GM21786 (cell line): ENCODE results near the gene NUP62.

Source experiments
- ATAC-seq: cut with Tn5 transposase; IDR thresholded peaks from one replicate; pipeline ENCODE4 v1.9.1; 2021; ENCODE audit not compliant: unreplicated experiment

NUP62 gene

GRCh38 chr19:49882643-49883042, 46.7 kb downstream of the NUP62 start:
- ATAC-seq = no peak

DNA sequence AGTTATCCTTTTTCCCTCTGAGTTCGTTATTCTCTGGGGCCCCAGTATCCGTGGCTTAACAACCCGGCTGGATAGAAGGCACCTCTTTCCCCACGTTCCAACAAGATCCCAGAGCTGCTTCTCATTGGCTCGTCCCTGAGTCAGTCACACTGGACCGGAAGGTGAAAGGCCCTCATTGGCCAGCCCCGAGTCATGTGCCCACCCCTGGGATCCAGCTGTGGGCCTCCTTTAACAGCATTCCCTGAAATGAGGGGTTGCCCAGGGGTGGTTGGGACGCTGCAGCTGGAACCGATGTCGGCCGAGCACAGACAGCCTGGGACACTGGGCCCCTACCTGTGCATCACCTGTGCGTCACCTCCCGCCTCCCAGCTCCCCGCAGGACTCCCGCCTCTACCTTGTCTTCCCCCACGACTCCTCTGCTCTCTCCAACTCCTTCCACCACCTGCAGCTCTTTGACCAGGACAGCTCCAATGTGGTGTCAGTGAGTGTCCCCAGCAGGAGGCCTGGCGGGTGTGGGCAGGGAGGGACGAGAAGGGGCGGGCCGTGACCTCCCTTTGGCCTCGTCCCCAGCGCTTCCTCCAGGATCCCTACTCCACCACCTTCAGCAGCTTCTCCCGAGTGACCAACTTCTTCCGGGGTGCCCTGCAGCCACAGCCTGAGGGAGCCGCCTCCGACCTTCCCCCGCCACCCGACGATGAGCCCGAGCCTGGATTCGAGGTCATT, 47.5 kb downstream of the NUP62 start:
- ATAC-seq = no peak

- ATAC-seq = no peak
These were observed 48.1 kb downstream of the NUP62 start for GRCh38 chr19:49881186-49881585.

DNA sequence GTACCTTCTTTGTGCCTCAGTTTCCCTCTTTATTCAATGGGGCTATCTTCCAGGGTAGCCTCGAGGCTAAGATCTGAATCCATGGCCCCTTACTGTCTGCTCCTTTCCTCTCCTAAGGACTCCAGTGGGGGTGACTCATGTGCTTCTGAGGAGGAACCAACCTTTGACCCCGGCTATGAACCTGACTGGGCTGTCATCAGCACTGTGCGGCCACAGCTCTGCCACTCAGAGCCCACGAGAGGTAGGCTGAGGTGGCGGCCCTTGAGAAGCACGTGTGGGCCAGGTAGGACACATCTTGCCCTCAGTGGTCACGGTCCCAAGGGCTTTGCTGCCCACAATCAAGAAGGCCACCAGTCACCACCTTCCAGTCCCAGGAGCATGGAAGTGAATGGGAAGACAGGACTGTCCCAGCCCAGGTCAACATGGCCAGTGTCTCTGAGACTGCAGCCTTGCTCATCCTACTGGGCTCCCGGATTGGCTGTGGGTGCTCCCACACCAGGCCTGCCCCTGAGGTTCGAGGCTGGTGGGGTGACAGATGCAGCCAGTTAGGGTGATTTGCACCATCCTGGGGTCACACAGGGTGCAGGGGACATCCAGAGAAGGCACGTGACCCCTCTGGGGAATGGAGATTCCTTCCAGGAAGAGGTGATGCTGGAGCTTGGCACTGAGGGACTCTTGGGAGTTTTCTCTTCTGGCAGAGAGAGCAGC, 49.0 kb downstream of the NUP62 start:
- ATAC-seq = no peak

DNA sequence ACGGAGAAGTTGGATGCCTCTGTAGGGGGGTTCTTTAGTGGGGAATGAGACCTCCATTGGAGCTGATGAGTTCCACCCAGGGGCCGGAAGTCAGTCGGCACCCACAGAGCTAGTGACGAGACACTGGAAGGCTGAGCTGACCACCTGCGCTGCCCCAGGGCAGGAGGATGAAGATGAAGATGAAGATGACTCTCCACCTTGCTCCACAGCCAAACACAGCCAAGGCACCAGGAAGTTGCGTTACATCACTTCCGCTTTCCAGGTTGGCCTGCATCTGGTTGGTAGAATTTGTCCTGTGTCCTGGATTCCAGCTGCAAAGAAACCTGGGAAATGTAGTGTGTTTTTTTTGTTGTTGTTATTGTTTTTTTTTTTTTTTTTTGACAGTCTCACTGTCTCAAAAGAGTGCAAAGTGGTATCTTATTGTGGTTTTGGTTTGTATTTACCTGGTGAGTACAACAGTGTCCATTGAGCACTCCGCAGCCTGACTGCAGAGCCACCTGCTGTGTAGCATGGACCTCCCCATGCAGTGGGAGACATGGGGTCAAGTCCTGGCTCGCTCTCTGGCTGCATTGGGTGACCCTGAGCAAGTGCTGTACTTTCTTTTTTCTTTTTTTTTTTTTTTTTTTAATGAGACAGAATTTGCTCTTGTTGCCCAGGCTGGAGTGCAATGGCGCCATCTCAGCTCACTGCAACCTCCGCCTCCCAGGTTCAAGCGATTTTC, 49.9 kb downstream of the NUP62 start:
- ATAC-seq = no peak

GRCh38 chr19:49878744-49879070, 50.6 kb downstream of the NUP62 start:
- no peak for ATAC-seq

DNA sequence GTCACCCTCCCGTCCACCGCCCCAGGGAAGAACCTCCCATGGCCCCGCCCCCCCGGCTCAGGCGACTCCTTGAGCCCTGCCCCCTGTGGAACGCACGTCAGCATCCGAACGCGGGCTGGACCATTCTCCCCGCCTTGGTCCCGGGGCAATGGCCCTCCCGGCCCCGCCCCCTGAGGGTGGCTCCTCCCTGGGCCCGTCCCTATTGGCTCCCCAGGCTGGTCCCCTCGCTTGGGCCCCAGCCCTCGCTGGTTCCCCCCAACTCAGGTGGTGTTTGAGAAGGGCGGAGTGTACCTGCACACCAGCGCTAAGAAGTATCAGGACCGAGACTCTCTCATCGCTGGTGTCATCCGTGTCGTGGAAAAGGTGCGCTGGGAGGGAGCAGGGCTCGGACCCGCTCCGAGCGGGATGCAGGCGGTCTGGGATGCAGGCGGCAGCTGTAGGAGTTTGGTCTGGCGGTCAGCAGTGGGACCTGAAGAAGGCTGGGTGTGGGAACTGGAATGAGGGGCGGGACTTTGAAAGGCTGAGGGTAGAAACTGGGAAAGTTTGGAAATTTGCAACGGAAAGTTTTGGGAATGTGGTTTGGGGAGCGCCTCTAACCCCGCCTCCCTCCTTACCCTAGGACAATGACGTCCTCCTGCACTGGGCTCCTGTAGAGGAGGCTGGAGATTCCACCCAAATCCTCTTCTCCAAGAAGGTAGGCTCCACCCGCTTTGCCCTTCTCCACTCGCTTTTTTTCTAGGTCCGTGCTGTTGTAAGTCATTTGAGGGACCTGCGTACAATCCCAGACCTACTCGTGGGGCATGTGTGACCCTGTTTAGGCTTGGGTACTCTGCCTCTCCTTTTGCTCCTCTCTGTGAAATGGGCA, 51.2 kb downstream of the NUP62 start:
- peak; percentile 49 for ATAC-seq

- peak; percentile 62 for ATAC-seq
These were observed 52.1 kb downstream of the NUP62 start, which contains the start of the genes AKT1S1 and TBC1D17 for GRCh38 chr19:49877020-49877878. Gene AKT1S1 (minus strand): TSS chr19:49877355. CDS start chr19:49873295, 4,060 bp downstream. Gene TBC1D17 (plus strand): TSS chr19:49877702. CDS start chr19:49877724, 22 bp downstream.

DNA sequence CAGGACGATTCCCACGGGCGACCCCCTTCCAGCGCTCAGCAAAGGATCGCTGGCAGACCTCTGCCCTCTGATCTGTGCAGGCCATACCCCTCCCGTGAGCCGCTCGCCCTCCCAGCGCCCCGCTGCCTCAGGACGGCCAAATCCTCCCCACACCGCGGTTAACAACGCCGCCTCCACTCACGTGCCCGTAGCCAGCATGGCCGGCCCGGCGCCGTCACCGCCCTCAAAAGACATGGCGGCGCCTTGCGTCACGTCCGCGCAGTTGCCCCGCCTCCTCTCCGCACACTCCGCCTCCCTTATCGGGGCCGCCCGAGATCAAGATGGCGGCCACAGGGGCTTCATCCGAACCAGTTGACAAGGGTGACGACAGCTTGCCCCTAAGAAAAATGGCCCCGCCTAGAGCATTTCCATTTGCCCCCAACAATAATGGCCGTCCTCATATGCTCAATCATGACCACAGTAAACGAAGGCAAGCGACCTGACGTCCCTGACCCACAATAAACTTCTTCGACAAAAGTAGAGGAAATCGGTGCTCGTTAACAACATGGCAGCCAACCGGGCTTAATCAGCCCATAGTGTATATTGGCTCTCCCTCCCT, 52.8 kb downstream of the NUP62 start:
- peak; percentile 45 for ATAC-seq

DNA sequence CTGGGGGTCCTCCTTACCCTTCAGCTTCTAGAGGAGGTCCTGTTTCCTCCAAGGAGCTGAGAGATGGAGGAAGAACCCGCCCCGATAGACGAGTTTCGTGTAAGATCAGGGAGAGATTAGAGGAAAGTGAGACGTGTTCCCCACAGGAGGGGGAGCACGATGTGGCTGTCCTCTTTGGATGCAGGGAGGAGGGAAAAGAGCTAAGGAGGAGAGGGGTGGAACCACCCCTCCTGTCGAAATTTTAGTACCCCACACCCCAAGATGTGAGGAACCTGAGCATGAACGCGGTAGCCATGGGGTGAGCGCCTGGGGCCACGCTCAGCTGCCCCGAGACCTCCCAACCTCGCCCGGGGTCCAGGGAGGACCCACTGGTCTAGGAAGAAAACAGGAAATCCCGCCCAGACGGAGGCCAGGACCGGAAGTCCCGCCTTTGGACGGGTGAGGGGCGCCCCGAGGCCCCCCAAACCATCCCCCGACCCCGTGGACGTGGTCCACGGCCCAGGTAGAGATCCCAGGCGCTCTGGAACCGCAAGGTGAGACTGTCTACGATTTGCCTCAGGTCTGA, 53.4 kb downstream of the NUP62 start:
- no peak for ATAC-seq

DNA sequence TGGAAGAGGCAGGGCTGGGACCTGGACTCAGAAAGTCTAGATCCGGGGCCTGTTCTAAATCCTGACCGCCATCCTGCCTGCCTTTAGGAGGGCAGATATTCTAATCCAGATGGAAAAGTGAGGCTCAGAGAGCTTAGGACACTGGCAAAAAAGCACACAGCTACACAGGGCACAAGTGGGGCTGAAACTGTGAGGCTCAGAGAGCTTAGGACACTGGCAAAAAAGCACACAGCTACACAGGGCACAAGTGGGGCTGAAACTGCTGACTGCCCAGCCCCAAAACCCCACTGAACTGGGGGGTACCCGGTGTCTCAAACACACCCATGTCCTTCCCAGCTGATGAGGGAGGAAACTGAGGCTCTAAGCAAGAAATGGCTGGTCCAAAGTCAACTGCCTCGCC, 54.1 kb downstream of the NUP62 start:
- ATAC-seq = no peak

- no peak for ATAC-seq
These were observed 54.7 kb downstream of the NUP62 start for GRCh38 chr19:49874503-49875157.

DNA sequence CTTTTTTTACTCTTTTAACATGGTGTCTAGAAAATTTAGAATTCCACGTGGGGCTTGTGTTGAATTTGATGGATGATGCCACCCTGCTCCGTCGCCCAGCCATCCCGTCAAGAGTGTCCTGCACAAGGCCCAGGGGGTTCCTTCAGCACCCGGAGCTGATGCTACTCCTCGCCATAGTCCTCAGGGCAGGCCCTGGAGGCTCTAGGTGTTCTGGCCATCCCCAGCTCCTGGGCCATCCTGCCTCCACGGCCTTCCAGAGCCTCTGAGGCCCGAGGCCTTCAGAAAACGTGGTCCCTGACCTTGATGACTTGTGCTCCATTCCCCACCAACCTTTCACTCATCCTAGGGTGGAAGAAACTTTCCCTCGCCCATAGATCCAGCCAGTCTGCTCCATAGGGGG, 55.5 kb downstream of the NUP62 start:
- ATAC-seq = no peak

- no peak for ATAC-seq
These were observed 56.2 kb downstream of the NUP62 start for GRCh38 chr19:49873129-49873521.

GRCh38 chr19:49872245-49873128, 56.8 kb downstream of the NUP62 start:
- ATAC-seq = no peak

DNA sequence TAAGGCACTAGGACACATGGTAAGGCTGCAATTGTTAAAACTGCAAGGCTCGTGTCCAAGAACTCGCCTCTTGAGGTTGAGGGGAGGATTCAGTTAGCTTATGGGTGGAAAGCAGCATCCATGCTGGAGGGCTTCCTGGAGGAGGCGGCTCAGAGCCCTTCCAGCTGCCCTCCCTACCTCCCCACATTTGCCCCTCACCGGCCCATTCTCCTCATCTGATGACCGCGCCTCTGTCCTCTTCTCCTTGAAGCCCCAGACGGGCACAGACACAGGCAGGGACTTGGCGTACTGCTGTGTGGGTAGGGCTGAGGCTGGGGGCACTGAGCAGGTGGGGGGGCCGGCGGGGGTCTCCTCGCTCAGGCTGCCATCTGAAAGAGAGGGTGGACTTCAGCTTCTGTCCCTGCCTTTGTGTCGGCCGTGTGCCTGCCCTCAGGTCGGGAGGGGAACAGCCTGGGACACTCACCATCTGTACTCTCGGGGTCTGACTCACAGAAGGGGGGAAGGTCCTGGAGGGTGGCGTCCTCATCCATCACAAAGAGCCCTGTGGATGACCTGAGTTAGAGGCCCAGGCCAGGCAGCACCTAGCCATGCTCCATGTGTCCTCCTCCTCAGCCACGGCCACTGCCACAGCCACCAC, 57.8 kb downstream of the NUP62 start:
- ATAC-seq = no peak

- ATAC-seq = no peak
These were observed 58.9 kb downstream of the NUP62 start for GRCh38 chr19:49870309-49870901.
